Colonic mucosa (tissue), 4 donors: Measurements from ENCODE around the gene PIK3R2. TPM values are rescaled to one million over a fixed set of nuclear protein-coding genes. Genes with fewer than 3 reads are reported as not detected.

Experiments
- DNase-seq: peaks from one replicate; pipeline ENCODE4 v3.0.0-alpha.2; 2020
- H3K27ac ChIP-seq: fragments of 200-600 bp; one replicate; pipeline ENCODE4 v1.8.0; 2021
- H3K27me3 ChIP-seq: fragments of 200-600 bp; one replicate; pipeline ENCODE4 v1.8.0; 2021
- H3K36me3 ChIP-seq: fragments of 200-600 bp; one replicate; pipeline ENCODE4 v1.8.0; 2021
- H3K4me1 ChIP-seq: fragments of 200-600 bp; one replicate; pipeline ENCODE4 v1.8.0; 2021; ENCODE audit warnings: mild to moderate bottlenecking
- H3K4me3 ChIP-seq: fragments of 200-600 bp; one replicate; pipeline ENCODE4 v1.8.0; 2021
- H3K9ac ChIP-seq, 2 donors: one replicate each; pipeline ENCODE4 v1.7.0; 2013; ENCODE audit warnings: control low read depth in 2 of 2, low read depth in 2 of 2, low read length in 2 of 2
- H3K9me3 ChIP-seq: fragments of 200-600 bp; one replicate; pipeline ENCODE4 v1.8.0; 2021
- CTCF ChIP-seq: fragments of 200-600 bp; IDR thresholded peaks from one replicate; pipeline ENCODE4 v1.8.0; 2022; ENCODE audit warnings: antibody characterized with exemption, mild to moderate bottlenecking
- intact Hi-C: fragments of 100-400 bp; cut with DNase I; formaldehyde crosslinking; loops from one replicate; pipeline ENCODE4 v1.14.1; 2022
- total RNA-seq, 2 donors: library from RNA; stranded (reverse); fragmentation: NEBNext Ultra II Directional in 1 of 2; extraction: Animal tissue kit (Norgen Biotek cat#: 25700) in 1 of 2; gene quantifications; one replicate each; pipeline ENCODE4 v1.2.1, GENCODE V29; 2021
- donor health status: healthy.
- donor health status: DM: no; HTN: no; CAD: no.
- donor health status: DM: no; HTN: no; CAD: no.

Gene PIK3R2
- total RNA-seq, 2 donors from 2014 or later: 42.9 to 48.2 TPM

DNA sequence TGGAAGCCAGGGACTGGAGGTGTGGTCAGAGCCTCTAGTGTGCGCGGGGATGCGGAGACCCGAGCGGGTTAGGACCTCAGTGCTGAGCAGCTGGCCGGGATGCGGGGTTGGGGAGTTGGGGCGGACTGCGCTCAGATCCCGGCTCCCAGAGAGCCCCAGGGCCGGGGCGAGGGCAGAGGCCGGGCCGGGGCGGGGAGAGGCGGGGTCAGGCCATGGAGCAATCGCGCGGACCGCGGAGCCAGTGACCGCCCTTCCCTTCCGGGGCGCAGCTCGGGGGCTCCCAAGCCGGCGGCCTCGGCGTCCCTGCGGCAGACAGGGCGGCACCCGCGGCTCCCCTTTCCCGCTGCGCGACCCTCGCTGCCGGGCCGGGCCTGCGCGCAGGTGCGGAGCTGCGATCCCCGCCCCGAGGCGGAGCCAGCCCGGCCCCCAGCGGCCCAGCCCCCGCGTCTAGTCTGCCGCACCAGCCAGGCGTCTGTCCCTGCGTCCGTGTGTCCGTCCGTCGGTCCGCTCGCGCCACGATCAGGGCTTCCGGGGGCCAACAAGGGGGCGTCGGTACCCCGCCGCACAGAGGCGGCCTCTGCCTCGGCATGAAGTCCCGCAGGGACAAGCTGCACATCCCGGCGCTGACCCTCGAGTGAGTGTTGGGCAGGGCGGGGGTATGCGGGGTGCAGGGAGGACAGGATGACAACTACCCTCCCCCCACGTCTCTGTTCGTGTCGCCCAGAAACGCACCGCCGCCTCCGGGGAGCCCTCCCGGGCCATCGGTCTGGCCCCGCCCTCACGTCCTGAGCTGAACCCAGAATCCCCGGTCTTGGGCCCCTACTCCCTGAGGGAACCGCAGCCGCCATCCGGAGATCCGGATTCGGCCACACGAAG lies 43.0 kb upstream of the PIK3R2 start:
- Histone ChIP-seq H3K36me3 (no peaks in the 10 kb centered on the region), H3K9me3 (no peaks in the 10 kb centered on the region), H3K27me3 (no peaks in the 10 kb centered on the region), H3K27ac (peak overlapping the region; percentile 77), H3K9ac (peak overlapping the region; percentile 90 to 95), H3K4me1 (peaks cover 5% of the 10 kb centered on the region), H3K4me3 (peak overlapping the region; percentile 71)
- DNase-seq: peak; percentile 80
- intact Hi-C loops: loop anchor here (5.0 kb wide), 1 partner anchor 57 kb away; no protein-coding TSS in a partner anchor
- no peak for TF ChIP-seq CTCF

DNA sequence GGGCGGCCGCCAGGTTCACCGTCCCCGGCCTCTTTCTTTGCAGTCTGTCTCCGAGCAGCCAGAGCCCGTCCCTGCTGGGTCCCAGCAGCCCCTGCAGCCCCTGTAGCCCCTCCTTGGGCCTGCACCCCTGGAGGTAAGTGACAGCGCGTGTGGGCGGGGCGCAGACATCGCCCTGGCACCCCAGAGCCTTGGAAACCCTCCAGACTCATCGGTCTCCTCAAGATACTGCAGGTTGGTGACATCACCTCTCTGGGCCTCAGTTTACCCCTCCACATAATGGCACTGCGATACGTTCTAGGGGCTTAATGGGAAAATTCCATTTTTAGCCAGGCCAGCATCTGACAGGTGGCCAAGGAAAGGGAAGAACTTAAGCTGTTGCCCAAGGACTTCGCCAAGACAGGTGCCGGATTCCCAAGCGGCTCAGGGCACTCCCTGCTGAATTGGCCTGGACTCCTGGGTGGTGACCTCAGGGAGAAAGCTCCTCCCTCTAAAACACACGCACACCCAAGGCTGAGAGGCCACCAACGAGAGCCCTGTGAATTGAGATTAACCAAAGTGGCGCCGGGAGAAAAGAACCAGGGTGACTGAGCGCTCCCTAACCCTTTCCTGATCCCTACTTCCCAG lies 42.2 kb upstream of the PIK3R2 start:
- Histone ChIP-seq H3K9me3 (no peaks in the 10 kb centered on the region), H3K4me3 (peak overlapping the region; percentile 71), H3K27ac (peak overlapping the region; percentile 77), H3K4me1 (peaks cover 5% of the 10 kb centered on the region), H3K36me3 (no peaks in the 10 kb centered on the region), H3K9ac (peak overlapping the region; percentile 90 to 95), H3K27me3 (no peaks in the 10 kb centered on the region)
- no peak for TF ChIP-seq CTCF
- intact Hi-C loops: loop anchor here (5.0 kb wide), 1 partner anchor 57 kb away; no protein-coding TSS in a partner anchor
- DNase-seq: peak; percentile 86

DNA sequence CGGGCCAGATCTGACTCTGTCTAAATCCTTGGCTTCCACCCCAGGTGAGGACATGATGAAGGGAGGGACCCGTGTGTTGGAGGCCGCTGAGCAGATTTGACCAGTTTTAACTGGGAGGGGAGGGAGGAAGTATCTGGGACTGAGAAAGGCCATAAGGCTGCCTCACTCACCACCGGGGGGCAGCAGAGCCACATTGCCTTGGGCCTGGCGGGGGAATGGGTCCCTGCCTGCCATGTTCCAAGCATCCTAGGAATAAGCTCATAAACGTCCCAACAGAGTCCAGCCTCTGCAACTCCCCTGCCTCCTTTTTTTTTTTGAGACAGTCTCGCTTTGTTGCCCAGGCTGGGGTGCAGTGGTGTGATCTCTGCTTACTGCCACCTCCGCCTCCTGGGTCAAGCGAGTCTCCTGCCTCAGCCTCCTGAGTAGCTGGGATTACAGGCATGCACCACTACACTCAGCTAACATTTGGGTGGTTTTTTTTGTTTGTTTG lies 39.9 kb upstream of the PIK3R2 start:
- Histone ChIP-seq H3K9ac (peak overlapping the region in 1 of 2 donors; percentile 38), H3K9me3 (no peaks in the 10 kb centered on the region), H3K36me3 (no peaks in the 10 kb centered on the region), H3K27ac (no peak overlapping the region), H3K27me3 (no peaks in the 10 kb centered on the region), H3K4me3 (no peak overlapping the region), H3K4me1 (peaks cover 10% of the 10 kb centered on the region)
- TF ChIP-seq CTCF: peak; percentile 87
- intact Hi-C loops: loop anchor here (5.0 kb wide), 1 partner anchor 54 kb away; no protein-coding TSS in a partner anchor
- DNase-seq: peak; percentile 96

DNA sequence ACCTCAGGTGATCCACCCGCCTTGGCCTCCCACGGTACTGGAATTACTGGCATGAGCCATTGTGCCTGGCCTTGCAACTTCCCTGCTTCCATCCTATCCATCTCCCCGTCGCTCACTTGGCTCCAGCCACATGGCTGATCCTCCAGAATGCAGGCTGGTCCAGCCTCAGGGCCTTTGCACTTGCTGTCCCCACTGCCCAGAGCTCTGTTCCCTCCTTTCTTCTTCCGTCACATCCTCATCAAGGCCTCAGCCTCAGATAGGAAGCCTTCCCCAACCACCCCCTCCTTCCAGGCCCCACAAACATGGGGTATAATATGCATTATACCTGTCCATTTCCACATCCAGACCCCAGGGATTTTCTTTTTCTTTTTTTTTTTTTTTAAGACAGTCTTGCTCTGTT lies 39.1 kb upstream of the PIK3R2 start:
- peaks cover 13% of the 10 kb centered on the region for H3K4me1 ChIP-seq
- no peaks in the 10 kb centered on the region for H3K27me3 ChIP-seq
- no peaks in the 10 kb centered on the region for H3K9me3 ChIP-seq
- TF ChIP-seq CTCF: no peak
- no peak overlapping the region for H3K4me3 ChIP-seq
- no peak overlapping the region for H3K27ac ChIP-seq
- no peaks in the 10 kb centered on the region for H3K36me3 ChIP-seq
- intact Hi-C loops: loop anchor here (5.0 kb wide), 1 partner anchor 53 kb away; no protein-coding TSS in a partner anchor
- DNase-seq: no peak
- H3K9ac ChIP-seq: peak overlapping the region in 1 of 2 donors; percentile 4

DNA sequence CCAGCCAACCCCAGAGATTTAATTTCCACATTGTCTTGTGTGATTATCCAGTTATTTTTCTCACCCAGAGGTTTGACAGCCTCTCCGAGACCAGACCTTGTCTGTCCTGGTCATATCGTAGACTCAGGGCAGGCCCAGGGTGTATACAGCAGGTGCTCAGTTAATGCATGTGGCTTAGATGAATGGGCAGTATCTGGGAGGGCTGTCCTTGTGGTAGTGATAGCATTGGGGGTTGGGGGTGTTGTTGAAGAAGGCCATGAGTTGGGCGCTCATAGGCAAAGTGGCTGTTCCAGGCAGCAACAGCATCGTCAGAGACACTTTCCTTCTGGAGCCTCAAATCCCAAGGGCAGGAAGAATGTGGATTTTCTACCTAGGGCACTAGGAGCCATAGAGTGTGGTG lies 38.5 kb upstream of the PIK3R2 start:
- no peak overlapping the region for H3K4me3 ChIP-seq
- H3K27me3 ChIP-seq: no peaks in the 10 kb centered on the region
- H3K9ac ChIP-seq: no peak overlapping the region
- intact Hi-C loops: loop anchor here (5.0 kb wide), 1 partner anchor 53 kb away; no protein-coding TSS in a partner anchor
- no peak for DNase-seq
- TF ChIP-seq CTCF: no peak
- H3K27ac ChIP-seq: no peak overlapping the region
- no peaks in the 10 kb centered on the region for H3K9me3 ChIP-seq
- H3K36me3 ChIP-seq: no peaks in the 10 kb centered on the region
- H3K4me1 ChIP-seq: peaks cover 13% of the 10 kb centered on the region
